Right lung (tissue), 5 donors: ENCODE measurements around the gene LCN10. TPM values are rescaled to one million over a fixed set of nuclear protein-coding genes. Genes with fewer than 3 reads are reported as not detected.
"Not testable (repeated sequence)": the region's sequence is repeated elsewhere in the genome, so short reads cannot be mapped to it uniquely, and the experiment has no call there.

Source experiments
- DNase-seq, 2 donors: peaks; one replicate each; pipeline ENCODE4 v3.0.0-alpha.2; 2013
- polyA plus RNA-seq, 5 donors: library from polyadenylated mRNA; unstranded; fragments of 120-200 nt; gene quantifications; one replicate each; pipeline versions ENCODE4 v1.2.1 to v1.2.3, GENCODE V29; 2013; ENCODE audit warnings: inconsistent platforms in 1 of 5, low replicate concordance in 1 of 5; ENCODE audit not compliant: insufficient read length in 5 of 5, insufficient read depth in 1 of 5

LCN10 gene
- polyA plus RNA-seq, 5 donors, result 0.12 to 0.76 (median 0.31) TPM

GRCh38 chr9:136773386-136774044 is 30.8 kb upstream of the LCN10 start:
- DNase-seq, result no peak

DNA sequence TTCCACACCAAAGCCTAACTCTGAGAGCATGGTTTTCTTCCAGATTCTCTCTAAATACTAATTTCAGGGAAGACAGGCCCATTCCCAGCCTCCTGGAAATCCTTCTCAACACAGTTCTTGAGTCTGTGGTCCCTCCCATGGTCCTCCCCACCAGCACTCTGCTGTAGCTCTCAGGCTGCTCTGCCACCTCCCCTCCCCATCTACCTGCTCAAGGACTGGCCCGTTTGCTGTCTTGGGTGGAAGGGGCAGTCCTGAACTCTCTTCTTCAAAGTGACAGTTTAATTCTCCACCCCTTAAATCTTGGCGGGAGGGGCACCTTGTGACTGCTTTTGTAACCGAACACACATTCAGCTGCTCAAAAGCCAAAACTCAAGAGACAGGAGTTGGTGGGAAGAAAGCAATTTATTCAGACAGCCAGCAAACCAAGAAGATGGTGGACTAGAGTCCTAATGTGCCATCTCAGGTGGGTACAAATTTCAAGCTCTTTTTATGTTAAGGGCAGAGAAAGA is 29.2 kb upstream of the LCN10 start:
- DNase-seq, result no peak

DNA sequence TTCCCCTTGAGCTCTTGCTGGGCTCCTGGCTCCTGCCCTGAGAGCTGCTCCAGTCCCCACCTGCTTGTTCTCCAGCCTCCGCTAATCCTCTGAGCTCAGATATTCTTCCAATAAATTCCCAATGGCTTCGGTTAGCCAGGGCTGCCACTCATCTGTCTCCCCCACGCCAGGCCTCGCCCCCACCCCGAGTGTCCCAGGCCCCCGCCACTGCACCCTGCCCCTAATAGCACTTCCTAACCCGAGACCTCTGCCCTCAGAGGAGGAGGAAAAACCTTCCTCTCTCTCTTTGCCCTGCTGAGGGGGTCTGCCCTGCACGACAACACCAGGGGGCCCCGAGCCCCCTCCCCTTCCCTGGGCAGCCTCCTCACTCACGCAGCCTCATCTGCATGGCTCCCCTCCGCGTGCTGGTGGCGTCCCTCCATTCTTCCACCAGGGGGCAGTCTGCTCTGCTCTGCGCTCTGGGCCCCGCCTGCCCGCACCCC is 27.0 kb upstream of the LCN10 start:
- DNase-seq, result no peak

DNA sequence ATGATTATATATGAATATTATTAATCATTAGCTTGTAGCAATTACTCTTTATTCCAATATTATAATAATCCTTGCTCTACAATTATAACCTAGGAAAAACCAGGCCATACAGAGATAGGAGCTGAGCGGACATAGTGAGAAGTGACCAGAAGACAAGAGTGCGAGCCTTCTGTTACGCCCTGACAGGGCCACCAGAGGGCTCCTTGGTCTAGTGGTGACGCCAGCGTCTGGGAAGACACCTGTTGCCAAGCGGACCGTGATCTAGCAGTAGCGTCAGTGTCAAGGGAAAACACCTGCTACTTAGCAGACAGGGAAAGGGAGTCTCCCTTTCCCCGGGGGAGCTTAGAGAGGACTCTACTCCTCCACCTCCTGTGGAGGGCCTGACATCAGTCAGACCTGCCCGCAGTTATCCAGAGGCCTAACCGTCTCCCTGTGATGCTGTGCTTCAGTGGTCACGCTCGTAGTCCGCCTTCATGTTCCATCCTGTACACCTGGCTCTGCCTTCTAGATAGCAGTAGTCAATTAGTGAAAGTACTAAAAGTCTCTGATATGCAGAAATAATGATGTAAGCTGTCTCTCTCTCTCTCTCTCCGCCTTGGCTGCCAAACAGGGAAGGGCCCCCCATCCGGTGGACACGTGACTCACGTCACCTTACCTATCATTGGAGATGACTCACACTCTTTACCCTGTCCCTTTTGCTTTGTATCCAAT is 23.8 kb upstream of the LCN10 start:
- DNase-seq, result not testable (repeated sequence)

- not testable (repeated sequence) for DNase-seq
Observed at GRCh38 chr9:136765745-136766409, 23.1 kb upstream of the LCN10 start.

DNA sequence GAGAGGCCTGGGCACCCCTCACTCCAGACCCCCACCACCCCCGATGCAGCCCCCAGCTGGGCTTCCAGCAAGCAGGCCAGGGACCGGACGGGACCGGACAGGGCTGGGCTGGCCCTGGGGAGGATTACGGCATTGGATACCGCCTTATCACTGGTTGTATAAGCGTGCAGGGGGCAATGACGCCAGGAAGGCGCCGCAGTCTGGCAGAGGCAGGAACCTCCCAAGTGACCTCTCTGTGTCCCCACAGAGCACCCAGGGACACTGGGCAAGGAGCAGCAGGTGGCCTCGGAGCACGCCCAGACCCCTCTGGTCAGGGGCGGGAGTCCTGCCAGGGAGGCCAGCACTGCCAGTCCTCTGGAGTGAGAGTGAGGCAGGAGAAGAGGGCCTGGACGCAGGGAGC is 22.3 kb upstream of the LCN10 start:
- no peak for DNase-seq

DNA sequence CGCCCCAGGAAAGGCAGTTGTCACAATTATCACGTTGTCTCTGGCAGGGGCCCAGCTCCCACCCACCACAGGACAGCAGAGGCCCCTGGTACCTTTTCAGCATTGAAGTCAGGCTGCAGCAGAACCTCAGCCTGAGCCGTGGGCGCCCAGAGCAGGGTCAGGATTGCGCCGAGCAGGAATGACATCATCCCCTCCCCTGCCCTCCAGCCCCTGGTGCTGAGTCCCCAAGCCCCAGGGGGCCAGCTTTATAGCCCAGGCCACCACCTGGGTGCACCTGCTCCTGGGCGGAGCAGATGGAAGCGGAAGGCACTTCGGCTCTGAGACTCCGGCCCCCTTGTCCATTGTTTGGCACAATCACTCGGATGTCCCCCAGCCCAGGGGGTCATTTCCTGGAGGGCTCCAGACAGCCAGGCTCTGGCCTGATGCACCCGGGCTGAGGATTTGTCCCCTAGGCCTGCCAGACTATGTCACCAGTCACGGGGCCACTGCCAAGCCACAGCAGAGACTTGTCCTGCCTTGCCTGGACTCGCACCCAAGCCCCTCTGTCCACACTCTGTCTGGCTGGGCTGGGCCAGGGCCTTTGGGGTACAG is 21.7 kb upstream of the LCN10 start, which contains the start of gene LCN15:
LCN15 (minus strand) TSS at position 218 of the 591 bp plus-strand sequence; CDS start at position 188, 30 bp downstream.
- no peak for DNase-seq

- DNase-seq, result no peak
Observed at GRCh38 chr9:136763649-136764035, 20.9 kb upstream of the LCN10 start.

GRCh38 chr9:136762915-136763648 is 20.3 kb upstream of the LCN10 start:
- DNase-seq, result no peak

GRCh38 chr9:136762221-136762691 is 19.5 kb upstream of the LCN10 start:
- no peak for DNase-seq

- DNase-seq, result no peak
Observed at GRCh38 chr9:136761545-136761981, 18.8 kb upstream of the LCN10 start.

DNA sequence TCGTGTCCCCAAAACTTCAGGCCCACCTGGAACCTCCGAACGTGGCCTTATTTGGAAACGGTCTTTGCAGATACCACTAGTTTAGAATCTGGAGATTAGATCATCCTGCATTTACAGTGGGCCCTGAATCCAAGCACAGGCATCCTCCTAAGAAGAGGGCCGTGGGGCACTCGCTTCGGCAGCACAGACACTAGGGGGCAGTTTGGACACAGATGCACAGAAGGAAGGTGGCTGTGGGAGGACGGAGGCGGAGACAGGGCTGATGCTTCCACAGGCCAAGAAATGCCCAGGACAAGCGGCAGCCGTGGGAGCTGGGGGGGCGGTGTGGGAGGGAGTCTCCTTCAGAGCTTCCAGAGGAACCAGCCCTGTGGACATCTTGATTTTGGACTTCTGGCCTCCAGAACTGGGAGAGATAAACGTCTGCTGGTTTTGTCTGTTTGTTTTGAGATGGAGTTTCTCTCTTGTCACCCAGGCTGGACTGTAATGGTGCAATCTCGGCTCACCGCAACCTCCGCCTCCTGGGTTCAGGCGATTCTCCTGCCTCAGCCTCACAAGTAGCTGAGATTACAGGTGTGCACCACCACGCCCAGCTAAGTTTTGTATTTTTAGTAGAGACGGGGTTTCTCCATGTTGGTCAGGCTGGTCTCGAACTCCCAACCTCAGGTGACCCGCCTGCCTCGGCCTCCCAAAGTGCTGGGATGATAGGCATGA is 18.2 kb upstream of the LCN10 start:
- DNase-seq, result not testable (repeated sequence)

- no peak for DNase-seq
Observed at GRCh38 chr9:136760424-136760823, 17.7 kb upstream of the LCN10 start.

- DNase-seq, result no peak
Observed at GRCh38 chr9:136759436-136760325, 16.9 kb upstream of the LCN10 start.

- DNase-seq, result no peak
Observed at GRCh38 chr9:136759001-136759400, 16.3 kb upstream of the LCN10 start.

DNA sequence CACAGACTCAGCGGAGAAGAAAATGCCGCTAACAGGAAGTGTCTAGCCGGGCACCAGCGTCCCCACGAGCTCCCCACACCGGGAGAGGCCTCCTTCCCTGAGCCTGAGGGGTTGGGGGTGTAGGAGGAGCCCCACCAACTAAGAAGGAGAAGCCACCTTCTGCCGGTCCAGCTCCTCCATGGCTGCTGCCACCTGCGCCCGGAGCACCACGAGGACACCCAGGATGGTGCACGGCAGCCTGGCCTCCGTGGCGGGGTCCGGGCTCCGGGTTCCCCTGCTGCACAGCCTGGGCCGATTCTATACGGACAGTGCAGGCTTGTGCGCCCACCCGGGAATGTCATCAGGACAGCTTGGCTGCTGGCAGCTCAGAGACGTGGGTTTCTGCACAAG is 15.0 kb upstream of the LCN10 start:
- no peak for DNase-seq

- DNase-seq, result no peak
Observed at GRCh38 chr9:136757328-136757727, 14.6 kb upstream of the LCN10 start.

- DNase-seq, result no peak
Observed at GRCh38 chr9:136756836-136757235, 14.1 kb upstream of the LCN10 start.

DNA sequence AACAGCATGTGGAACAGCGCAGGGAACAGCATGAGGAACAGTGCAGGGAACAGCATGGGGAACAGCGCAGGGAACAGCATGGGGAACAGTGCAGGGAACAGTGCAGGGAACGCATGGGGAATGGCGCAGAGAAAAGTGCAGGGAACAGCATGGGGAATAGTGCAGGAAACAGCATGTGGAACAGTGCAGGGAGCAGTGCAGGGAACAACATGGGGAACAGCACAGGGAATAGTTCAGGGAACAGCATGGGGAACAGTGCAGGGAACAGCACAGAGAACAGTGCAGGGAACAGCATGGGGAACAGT is 13.3 kb upstream of the LCN10 start:
- no peak for DNase-seq
